Stomach (tissue), 4 donors: ENCODE data around the gene CD82.

Experiments used
- EP300 ChIP-seq: sonication (generic); formaldehyde crosslinking; IDR thresholded peaks from one replicate; pipeline ENCODE4 v1.6.1; 2017; ENCODE audit warnings: antibody characterized with exemption
- POLR2AphosphoS5 ChIP-seq, 3 donors: sonication (generic); formaldehyde crosslinking; IDR thresholded peaks; one replicate each; pipeline ENCODE4 v1.6.1; 2016; ENCODE audit warnings: antibody characterized with exemption in 3 of 3
- TF ChIP-seq, protein P1 (sequence below), 7 experiments: fragments of 450-650 bp in 4 of 7; fragments of 200-600 bp in 3 of 7; sonication (generic) in 3 of 7; IDR thresholded peaks; one replicate each; pipeline ENCODE4 v1.5.1; 2016 to 2019; ENCODE audit warnings: antibody characterized with exemption in 7 of 7, control low read depth in 2 of 7, mild to moderate bottlenecking in 1 of 7

GRCh38 chr11:44565953-44566949 lies 788 bp downstream of the CD82 start:
- TF ChIP-seq POLR2AphosphoS5 (IDR thresholded peaks at IDR 0.05), result no peak
- TF ChIP-seq, protein P1, sequence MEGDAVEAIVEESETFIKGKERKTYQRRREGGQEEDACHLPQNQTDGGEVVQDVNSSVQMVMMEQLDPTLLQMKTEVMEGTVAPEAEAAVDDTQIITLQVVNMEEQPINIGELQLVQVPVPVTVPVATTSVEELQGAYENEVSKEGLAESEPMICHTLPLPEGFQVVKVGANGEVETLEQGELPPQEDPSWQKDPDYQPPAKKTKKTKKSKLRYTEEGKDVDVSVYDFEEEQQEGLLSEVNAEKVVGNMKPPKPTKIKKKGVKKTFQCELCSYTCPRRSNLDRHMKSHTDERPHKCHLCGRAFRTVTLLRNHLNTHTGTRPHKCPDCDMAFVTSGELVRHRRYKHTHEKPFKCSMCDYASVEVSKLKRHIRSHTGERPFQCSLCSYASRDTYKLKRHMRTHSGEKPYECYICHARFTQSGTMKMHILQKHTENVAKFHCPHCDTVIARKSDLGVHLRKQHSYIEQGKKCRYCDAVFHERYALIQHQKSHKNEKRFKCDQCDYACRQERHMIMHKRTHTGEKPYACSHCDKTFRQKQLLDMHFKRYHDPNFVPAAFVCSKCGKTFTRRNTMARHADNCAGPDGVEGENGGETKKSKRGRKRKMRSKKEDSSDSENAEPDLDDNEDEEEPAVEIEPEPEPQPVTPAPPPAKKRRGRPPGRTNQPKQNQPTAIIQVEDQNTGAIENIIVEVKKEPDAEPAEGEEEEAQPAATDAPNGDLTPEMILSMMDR (IDR thresholded peaks at IDR 0.05), result no peak
- TF ChIP-seq EP300, result no peak
